Calu3 (cell line): ENCODE results near the gene PPARG. TPM values are rescaled to one million over a fixed set of nuclear protein-coding genes. Genes with fewer than 3 reads are reported as not detected.
"Not testable (repeated sequence)": the region's sequence is repeated elsewhere in the genome, so short reads cannot be mapped to it uniquely, and the experiment has no call there.

ENCODE experiments used
- BruUV-seq: library from RNA; stranded (reverse); fragments of 400-500 nt; replicated peaks from 2 replicates; lab custom pipeline; 2021; lab: Mats Ljungman, UMichigan
- CTCF ChIA-PET: fragments of 300-600 bp; sonication (Branson Sonifier 250); formaldehyde crosslinking; loops from one replicate; lab custom pipeline; 2022; ENCODE audit warnings: antibody characterized with exemption; lab: Charles Lee
- DNase-seq: peaks from one replicate; pipeline ENCODE4 v3.0.0; 2022
- H3K27ac Mint-ChIP-seq: one replicate; pipeline ENCODE4 v1.8.0; 2022; ENCODE audit warnings: mixed read lengths; ENCODE audit not compliant: unreplicated experiment
- H3K27me3 Mint-ChIP-seq: one replicate; pipeline ENCODE4 v1.8.0; 2022; ENCODE audit warnings: mixed read lengths; ENCODE audit not compliant: unreplicated experiment
- H3K36me3 Mint-ChIP-seq: one replicate; pipeline ENCODE4 v1.8.0; 2022; ENCODE audit warnings: mild to moderate bottlenecking, moderate library complexity, mixed read lengths; ENCODE audit not compliant: insufficient read depth, unreplicated experiment
- H3K4me1 Mint-ChIP-seq: one replicate; pipeline ENCODE4 v1.8.0; 2022; ENCODE audit warnings: mild to moderate bottlenecking, low read depth, mixed read lengths; ENCODE audit not compliant: unreplicated experiment
- H3K4me3 Mint-ChIP-seq: one replicate; pipeline ENCODE4 v1.8.0; 2022; ENCODE audit warnings: mild to moderate bottlenecking, low read depth, moderate library complexity, mixed read lengths; ENCODE audit not compliant: unreplicated experiment
- H3K9me3 Mint-ChIP-seq: one replicate; pipeline ENCODE4 v1.8.0; 2022; ENCODE audit warnings: low read depth, mixed read lengths; ENCODE audit not compliant: unreplicated experiment
- CTCF ChIP-seq: fragments of 200-600 bp; IDR thresholded peaks from one replicate; pipeline ENCODE4 v1.8.0; 2022; ENCODE audit warnings: antibody characterized with exemption; ENCODE audit not compliant: unreplicated experiment
- intact Hi-C: fragments of 100-400 bp; cut with micrococcal nuclease; formaldehyde crosslinking; loops from one replicate; pipeline ENCODE4 v1.10.0; 2022; ENCODE audit not compliant: unreplicated experiment
- total RNA-seq: library from RNA; stranded (reverse); gene quantifications from 2 replicates; pipeline ENCODE4 v1.2.3, GENCODE V29; 2022

Gene PPARG
- total RNA-seq, 1 experiment from 2014 or later, result 85.8 TPM

DNA sequence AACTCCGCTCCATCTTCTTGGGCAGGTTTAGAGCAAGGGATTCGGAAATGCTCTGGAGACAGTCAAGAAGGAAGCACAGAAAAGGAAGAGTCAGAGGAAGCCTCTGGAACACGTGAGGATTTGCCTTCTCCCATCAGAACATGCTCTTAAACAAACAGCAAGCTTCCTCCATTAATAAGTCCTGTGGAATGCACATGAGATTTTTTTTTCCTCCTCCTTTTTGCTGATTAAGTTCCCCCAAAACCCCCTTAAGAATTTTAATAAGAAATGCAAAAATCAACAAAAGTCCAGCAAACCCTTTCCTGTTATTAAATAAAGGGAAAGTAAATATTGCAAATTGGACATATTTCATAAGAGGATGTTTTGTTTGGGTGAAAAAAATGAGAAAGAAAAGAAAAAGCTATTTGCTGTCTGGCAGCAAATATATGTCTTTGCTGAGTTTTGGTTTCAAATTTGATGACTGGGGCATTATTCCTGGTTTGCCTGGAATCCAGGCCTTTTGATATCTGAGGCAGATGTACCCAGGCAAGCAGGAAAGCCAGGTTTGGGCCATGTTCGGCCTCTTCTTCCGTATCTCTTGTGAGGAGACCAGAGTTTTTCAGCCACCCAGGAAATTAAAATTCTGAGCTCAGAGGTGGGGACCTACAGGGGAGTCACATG is 187.5 kb downstream of the PPARG start:
- H3K27me3 Mint-ChIP-seq, result no peaks in the 10 kb centered on the region
- CTCF ChIA-PET, result no interaction called here
- no peak for TF ChIP-seq CTCF
- H3K9me3 Mint-ChIP-seq, result no peaks in the 10 kb centered on the region
- H3K4me3 Mint-ChIP-seq, result no peak overlapping the region
- BruUV-seq, result no TSS peak
- no peak overlapping the region for H3K27ac Mint-ChIP-seq
- intact Hi-C loops, result loop anchor here (5.0 kb wide), 2 partner anchors 169 to 299 kb away; no protein-coding TSS in a partner anchor
- no peak for DNase-seq
- peaks cover 55% of the 10 kb centered on the region for H3K4me1 Mint-ChIP-seq
- peaks cover 3% of the 10 kb centered on the region for H3K36me3 Mint-ChIP-seq

DNA sequence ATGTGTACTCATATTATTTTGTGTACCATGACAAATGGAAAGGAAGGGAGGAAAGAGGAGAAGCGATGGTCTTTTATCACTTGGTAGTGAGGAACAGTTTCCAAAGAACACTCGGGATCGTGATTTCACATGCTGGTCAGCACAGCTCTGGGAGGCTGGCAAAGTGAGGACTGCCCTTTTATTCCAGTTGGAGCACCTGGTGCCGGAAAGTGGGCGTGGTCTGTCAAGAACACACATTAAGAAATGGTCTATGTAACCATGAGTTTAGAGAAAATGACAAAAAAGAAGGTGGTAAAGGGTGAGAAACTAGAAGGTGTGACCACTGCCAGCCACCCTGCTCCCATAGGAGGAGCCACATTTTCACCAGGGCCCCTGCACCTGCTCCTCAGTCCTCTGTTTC is 188.4 kb downstream of the PPARG start:
- H3K9me3 Mint-ChIP-seq, result no peaks in the 10 kb centered on the region
- no peaks in the 10 kb centered on the region for H3K36me3 Mint-ChIP-seq
- H3K4me3 Mint-ChIP-seq, result no peak overlapping the region
- no peak for DNase-seq
- peaks cover 51% of the 10 kb centered on the region for H3K4me1 Mint-ChIP-seq
- no peak for TF ChIP-seq CTCF
- no TSS peak for BruUV-seq
- CTCF ChIA-PET, result no interaction called here
- H3K27ac Mint-ChIP-seq, result no peak overlapping the region
- no peaks in the 10 kb centered on the region for H3K27me3 Mint-ChIP-seq
- intact Hi-C loops, result loop anchor here (5.0 kb wide), 2 partner anchors 170 to 300 kb away; no protein-coding TSS in a partner anchor

DNA sequence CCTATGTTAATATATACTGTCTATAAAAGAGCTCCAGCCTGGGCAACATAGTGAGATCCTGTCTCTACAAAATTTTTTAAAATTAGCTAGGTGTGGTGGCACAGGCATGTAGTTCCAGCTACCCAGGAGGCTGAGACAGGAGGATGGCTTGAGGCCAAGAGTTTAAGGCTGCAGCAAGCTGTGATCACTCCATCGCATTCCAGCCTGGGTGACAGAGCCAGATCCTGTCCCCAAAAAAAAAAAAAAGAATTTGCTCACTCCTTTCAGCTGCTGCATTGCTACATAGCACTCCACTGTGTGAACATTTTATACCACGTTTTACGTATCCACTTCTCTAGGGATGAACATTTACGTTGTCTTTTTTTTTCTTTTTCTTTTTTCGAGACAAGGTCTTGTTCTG is 189.5 kb downstream of the PPARG start:
- H3K9me3 Mint-ChIP-seq, result no peaks in the 10 kb centered on the region

DNA sequence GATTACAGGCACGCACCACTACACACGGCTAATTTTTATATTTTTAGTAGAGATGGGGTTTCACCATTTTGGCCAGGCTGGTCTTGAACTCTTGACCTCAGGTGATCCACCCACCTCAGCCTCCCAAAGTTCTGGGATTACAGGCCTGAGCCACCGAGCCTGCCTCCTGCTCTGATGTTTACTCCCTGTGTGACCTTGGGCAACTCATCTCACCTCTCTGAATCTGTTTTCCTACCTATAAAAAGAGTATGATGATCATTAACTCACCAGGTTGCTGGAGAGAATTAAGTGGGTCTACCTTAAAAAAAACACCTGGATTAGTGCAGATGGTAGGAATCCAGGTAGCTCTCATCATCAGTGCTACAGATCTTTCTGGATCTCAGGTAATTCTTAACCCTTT is 190.3 kb downstream of the PPARG start:
- H3K4me1 Mint-ChIP-seq, result peaks cover 60% of the 10 kb centered on the region
- H3K27ac Mint-ChIP-seq, BruUV-seq, H3K36me3 Mint-ChIP-seq, H3K27me3 Mint-ChIP-seq, H3K9me3 Mint-ChIP-seq, H3K4me3 Mint-ChIP-seq, DNase-seq: not testable (repeated sequence)
- CTCF ChIA-PET, result interaction anchor here (0.6 to 2.3 kb wide), 18 partner anchors 9 to 344 kb away, joined by 3 to 20 read pairs (median 4); partner anchors contain the start of gene PPARG
- intact Hi-C loops, result loop anchor here (1.0 to 5.0 kb wide), 3 partner anchors 172 to 344 kb away; no protein-coding TSS in a partner anchor

More for the DNA sequence above, 189.5 kb downstream of the PPARG start:
- no peaks in the 10 kb centered on the region for H3K27me3 Mint-ChIP-seq
- H3K36me3 Mint-ChIP-seq, result no peaks in the 10 kb centered on the region
- intact Hi-C loops, result loop anchor here (5.0 kb wide), 2 partner anchors 171 to 301 kb away; no protein-coding TSS in a partner anchor
- TF ChIP-seq CTCF, result no peak
- CTCF ChIA-PET, result interaction anchor here (0.7 to 2.3 kb wide), 4 partner anchors 170 to 431 kb away, joined by 3 to 20 read pairs (median 7); no protein-coding TSS in a partner anchor
- H3K4me3 Mint-ChIP-seq, result no peak overlapping the region
- BruUV-seq, result no TSS peak
- no peak for DNase-seq
- H3K4me1 Mint-ChIP-seq, result peaks cover 52% of the 10 kb centered on the region
- no peak overlapping the region for H3K27ac Mint-ChIP-seq
